ENCODE data around the gene USP13.
"Not testable (repeated sequence)": the region's sequence is repeated elsewhere in the genome, so short reads cannot be mapped to it uniquely, and the experiment has no call there.

USP13 gene

DNA sequence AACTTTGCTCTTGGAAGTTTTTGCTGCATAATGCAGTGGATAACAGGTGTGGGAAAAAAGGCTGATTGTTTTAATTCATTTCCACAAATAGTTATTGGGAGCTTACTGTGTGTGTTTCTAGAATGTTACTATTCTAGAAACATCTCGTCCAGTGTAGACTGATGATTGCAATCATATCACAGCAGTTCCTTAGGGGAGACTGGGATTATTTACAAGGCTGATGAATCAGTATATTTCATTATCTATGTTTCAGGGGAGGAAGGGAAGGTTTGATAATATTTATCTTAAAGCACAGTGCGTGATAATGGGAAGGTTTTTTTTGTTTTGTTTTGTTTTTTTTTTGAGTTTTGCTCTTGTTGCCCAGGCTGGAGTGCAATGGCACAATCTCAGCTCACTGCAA, 2.4 kb downstream of the USP13 start:
- DNase-seq (ENCODE audit: low spot score), result no peak

- no peak for DNase-seq (ENCODE audit: low spot score)
These were observed 5.8 kb downstream of the USP13 start for GRCh38 chr3:179658606-179659005.

DNA sequence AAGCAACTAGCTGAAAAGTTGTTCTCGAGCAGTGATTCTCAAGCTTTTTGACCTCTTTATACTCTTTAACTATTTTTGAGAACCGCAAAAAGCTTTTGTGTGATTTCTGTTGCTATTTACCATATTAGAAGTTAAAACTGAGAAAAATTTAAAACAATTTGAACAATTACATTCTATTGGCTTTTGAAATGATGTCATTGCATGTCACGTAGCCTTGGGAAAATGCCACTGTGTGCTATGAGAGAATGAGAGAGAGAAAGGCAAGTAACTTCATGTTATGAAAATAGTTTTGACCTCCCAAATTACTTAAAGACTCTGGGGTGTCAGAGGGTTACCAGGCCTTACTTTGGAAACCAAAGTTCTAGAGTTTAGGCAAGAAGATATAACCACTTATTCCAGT, 8.0 kb downstream of the USP13 start:
- no peak for DNase-seq (ENCODE audit: low spot score)

- DNase-seq (ENCODE audit: low spot score), result no peak
These were observed 8.9 kb downstream of the USP13 start for GRCh38 chr3:179661777-179662176.

DNA sequence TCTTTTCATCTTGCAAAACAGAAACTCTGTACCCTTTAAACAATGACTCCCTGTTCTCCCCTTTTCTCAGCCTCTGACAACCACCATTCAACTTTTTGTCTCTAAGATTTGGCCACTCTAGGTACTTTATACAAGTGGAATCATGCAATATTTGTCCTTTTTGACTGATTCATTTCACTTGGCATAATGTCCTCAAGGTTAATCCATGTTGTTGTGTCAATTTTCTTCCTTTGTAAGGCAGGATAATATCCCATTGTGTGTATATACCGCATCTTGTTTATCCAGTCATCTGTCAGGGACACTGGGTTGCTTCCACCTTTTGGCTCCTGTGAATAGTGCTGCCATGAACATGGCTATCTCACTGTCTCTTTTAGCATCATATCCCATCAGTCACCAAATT, 10.3 kb downstream of the USP13 start:
- DNase-seq (ENCODE audit: low spot score), result no peak

DNA sequence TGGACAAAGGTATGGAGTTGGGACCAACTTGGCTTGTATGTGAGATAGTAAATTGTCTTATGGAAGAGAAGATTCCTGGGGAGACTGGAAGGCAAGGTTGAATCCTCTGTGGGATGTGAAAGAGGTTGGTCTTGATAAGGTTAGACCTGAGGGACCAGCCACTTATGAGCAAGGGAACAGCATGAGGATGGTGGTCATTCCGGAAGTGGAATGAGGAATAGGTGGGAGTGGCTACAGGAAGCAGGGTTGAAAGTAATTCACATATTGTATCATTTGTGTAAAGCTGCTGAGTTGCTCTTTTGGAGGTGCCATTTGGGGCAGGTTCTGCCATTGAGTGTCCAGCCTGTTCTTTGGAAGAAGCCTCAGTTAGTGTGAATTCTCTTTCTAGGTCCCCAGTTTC, 13.2 kb downstream of the USP13 start:
- no peak for DNase-seq (ENCODE audit: low spot score)

GRCh38 chr3:179666436-179667035, 13.7 kb downstream of the USP13 start:
- no peak for DNase-seq (ENCODE audit: low spot score)

DNA sequence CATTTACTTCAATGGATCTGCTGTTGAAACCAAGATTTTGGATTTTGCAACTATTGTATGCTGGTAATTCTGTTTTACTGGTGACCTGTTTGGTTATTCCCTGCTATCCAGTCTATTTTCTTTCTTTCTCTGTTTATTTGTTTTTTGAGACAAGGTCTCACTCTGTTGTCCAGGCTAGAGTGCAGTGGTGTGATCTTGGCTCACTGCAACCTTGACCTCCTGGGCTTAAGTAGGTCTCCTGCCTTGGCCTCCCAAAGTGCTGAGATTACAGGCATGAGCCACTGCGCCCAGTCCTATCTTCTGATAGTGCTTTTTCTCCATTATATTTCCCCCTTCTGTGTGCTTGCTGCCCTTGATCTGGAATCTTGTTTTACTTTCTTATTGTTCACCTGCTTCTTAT, 15.6 kb downstream of the USP13 start:
- no peak for DNase-seq (ENCODE audit: low spot score)

GRCh38 chr3:179670311-179670710, 17.5 kb downstream of the USP13 start:
- no peak for DNase-seq (ENCODE audit: low spot score)

- DNase-seq (ENCODE audit: low spot score), result no peak
These were observed 18.5 kb downstream of the USP13 start for GRCh38 chr3:179671309-179671708.

DNA sequence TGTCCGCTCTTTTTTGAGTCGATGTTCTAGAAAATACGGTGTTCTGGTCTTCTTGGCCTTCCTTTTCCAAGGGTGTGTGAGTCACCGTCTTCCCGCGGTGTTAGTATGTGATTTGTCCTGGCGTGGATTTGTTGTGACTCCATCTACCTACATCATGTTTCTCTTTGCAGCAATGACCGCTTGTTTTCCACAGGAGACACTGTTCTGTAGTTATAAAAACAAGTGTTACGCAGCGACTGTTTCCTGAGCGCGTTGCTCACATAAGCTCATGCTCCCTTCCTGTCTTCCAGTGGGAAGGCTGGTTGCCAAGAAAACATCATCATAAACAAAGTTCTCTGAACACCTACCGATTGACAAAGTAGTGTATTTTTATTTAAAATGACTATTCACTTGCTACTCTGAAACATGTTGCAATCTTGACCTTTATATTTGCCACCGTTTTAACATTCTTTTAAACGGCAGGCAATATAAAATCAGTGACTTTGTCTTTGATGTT, 19.0 kb downstream of the USP13 start:
- no peak for DNase-seq (ENCODE audit: low spot score)

- DNase-seq (ENCODE audit: low spot score), result no peak
These were observed 20.1 kb downstream of the USP13 start for GRCh38 chr3:179672918-179673317.

GRCh38 chr3:179673523-179673922, 20.7 kb downstream of the USP13 start:
- no peak for DNase-seq (ENCODE audit: low spot score)

DNA sequence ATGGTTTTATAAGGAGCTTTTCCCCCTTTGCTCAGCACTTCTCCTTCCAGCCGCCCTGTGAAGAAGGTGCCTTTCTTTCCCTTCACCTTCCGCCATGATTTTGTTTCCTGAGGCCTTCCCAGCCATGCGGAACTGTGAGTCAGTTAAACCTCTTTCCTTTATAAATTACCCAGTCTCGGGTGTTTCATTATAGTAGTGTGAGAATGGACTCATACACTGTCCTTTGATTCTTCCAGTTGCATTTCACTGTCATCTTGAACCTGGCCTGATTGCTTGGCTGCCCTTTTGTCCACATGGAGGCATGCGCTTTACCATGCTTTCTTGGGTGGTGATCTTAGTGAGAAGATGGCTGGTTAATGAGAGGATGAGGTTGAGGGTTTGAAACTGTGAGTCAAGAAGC, 23.2 kb downstream of the USP13 start:
- no peak for DNase-seq (ENCODE audit: low spot score)

DNA sequence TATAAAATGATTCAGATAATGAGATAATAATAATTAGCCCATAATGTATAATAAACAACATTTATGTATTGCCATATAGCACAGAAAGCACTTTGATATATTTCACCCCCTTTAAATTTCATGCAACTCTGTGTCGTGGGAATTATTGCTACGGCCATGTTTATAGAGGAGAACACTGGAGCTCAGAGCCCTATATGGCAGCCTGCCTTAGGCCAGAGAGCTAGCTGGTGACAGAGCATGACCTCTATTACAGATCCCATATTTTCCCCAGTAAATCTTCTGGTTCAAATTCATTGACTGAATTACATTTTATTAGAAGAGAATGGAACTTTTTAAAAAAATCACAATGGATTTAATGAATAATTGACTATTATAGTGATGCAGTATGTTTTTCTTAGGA, 25.0 kb downstream of the USP13 start:
- no peak for DNase-seq (ENCODE audit: low spot score)

DNA sequence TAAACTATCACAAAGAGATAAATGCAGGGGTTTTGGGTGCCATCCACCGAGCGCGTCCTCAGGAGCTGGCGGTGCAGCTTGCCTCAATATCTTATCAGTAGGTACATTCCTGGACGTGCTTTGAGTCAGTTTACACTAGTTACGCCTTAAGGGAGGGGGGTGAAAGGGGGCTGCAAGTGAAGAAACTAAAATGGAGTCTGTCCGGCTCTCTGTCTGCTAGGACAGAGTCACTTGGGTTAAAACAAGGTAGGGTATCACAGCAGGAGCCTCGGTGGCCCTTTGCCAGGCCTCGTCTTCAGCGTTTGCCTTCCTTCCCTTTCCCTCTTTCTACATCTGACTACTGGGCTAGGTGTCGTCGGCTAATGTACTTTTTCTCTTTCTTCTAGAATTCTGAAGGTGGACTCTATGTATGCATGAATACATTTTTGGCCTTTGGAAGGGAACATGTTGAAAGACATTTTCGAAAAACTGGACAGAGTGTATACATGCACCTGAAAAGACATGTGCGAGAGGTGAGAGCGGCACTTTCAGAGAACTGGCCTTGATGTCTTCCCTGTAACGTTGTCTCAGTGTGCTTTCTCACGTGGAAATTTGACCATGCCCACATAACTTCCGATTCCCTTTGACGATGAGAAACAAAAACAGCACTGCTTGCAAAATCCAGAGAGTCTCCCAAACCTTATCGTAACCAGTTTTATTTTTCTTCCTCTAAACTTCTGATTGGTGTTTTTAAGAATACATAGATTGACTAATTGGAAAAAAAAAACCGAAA, 28.8 kb downstream of the USP13 start:
- no peak for DNase-seq (ENCODE audit: low spot score)

DNA sequence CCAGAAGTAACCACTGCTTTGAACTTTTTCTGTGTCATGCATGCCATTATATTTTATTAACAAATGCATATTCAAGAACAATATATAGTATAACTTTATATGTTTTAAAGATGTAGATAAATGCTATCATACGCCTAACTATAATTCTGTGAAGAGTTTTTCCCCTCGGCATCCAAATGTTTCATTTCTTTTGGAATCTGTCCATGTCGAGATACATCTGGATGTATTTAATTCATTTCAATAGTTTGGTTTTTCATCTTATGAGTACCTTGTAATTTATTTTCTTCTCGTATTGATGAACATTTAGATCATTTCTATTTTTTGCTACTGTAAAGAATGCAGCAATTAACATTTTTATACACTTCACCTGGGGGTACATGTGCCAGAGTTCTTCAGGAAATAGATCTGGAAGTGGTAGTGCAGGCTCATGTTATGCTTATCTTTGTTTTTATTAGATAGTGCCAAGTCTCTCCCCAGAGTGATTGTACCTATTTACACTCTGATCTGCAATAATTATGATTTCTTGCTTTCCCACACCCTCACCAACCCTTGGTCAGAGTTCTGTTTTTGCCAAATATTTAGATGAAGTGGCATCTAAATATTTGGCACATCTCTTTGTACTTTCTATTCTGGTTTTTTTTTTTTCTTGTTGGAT, 29.7 kb downstream of the USP13 start:
- no peak for DNase-seq (ENCODE audit: low spot score)

GRCh38 chr3:179683286-179683685, 30.4 kb downstream of the USP13 start:
- DNase-seq (ENCODE audit: low spot score), result not testable (repeated sequence)

DNA sequence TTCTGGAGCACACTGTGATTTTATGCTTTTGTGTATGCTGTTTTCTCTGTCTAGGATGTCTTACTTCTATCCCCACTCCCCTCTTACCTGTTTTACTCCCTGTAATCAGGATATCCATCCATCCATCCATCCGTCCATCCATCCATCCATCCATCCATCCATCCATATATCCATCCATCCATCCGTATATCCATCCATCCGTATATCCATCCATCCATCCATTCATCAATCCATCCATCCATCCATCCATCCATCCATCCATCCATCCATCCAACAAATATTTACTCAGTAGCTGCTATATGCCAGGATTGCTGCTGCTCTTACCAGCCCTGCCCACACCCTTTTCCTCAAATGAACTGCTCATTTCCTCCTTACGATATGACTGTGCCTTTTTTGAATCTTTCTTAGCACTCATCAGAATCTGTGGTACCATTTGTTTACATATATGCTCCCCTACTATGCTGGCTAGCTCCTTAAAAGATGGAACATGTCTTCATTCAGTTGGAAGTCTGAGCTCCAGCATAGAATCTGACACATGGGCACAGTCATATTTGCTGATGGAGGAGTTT, 35.2 kb downstream of the USP13 start:
- DNase-seq (ENCODE audit: low spot score), result no peak

GRCh38 chr3:179688850-179689249, 36.0 kb downstream of the USP13 start:
- peak; percentile 33 for DNase-seq (ENCODE audit: low spot score)

GRCh38 chr3:179694731-179695130, 41.9 kb downstream of the USP13 start:
- no peak for DNase-seq (ENCODE audit: low spot score)

GRCh38 chr3:179695672-179696313, 43.0 kb downstream of the USP13 start:
- no peak for DNase-seq (ENCODE audit: low spot score)
